T-helper 2 cell treated with Interferon-gamma antibody and Interleukin-4, amounts not matched to agents 5 μg/mL and 100 μg/mL, for 36 hours (primary cell): ENCODE results near the gene PKHD1.

ENCODE experiments used
- DNase-seq: peaks from one replicate; pipeline ENCODE4 v3.0.0; 2021; ENCODE audit warnings: low spot score
- H3K27ac Mint-ChIP-seq: one replicate; pipeline ENCODE4 v1.8.0; 2021; ENCODE audit warnings: mild to moderate bottlenecking, mixed read lengths
- H3K27me3 Mint-ChIP-seq: one replicate; pipeline ENCODE4 v1.8.0; 2021; ENCODE audit warnings: low read depth, mixed read lengths
- H3K36me3 Mint-ChIP-seq: one replicate; pipeline ENCODE4 v1.8.0; 2021; ENCODE audit warnings: low read depth, mixed read lengths
- H3K4me1 Mint-ChIP-seq: one replicate; pipeline ENCODE4 v1.8.0; 2021; ENCODE audit warnings: low read depth, mixed read lengths
- H3K4me3 Mint-ChIP-seq: one replicate; pipeline ENCODE4 v1.8.0; 2022; ENCODE audit warnings: mild to moderate bottlenecking, moderate library complexity, mixed read lengths
- H3K9me3 Mint-ChIP-seq: one replicate; pipeline ENCODE4 v1.8.0; 2021; ENCODE audit warnings: mixed read lengths

The PKHD1 gene

GRCh38 chr6:51765230-51765629 is 322.2 kb downstream of the PKHD1 start:
- Mint-ChIP-seq H3K27ac (no peak overlapping the region), H3K4me3 (no peak overlapping the region), H3K4me1 (no peaks in the 10 kb centered on the region), H3K27me3 (no peaks in the 10 kb centered on the region), H3K9me3 (peaks cover 10% of the 10 kb centered on the region), H3K36me3 (no peaks in the 10 kb centered on the region)
- no peak for DNase-seq

GRCh38 chr6:51753635-51754034 is 333.8 kb downstream of the PKHD1 start:
- no peaks in the 10 kb centered on the region for H3K36me3 Mint-ChIP-seq

GRCh38 chr6:51743999-51744398 is 343.4 kb downstream of the PKHD1 start:
- Mint-ChIP-seq H3K27ac (no peak overlapping the region), H3K36me3 (no peaks in the 10 kb centered on the region), H3K4me1 (no peaks in the 10 kb centered on the region), H3K9me3 (no peaks in the 10 kb centered on the region), H3K27me3 (no peaks in the 10 kb centered on the region), H3K4me3 (no peak overlapping the region)
- no peak for DNase-seq

More at GRCh38 chr6:51753635-51754034, 333.8 kb downstream of the PKHD1 start:
- Mint-ChIP-seq H3K4me3 (no peak overlapping the region), H3K27ac (no peak overlapping the region), H3K9me3 (no peaks in the 10 kb centered on the region), H3K4me1 (no peaks in the 10 kb centered on the region), H3K27me3 (no peaks in the 10 kb centered on the region)
- DNase-seq = no peak

- no peaks in the 10 kb centered on the region for H3K36me3 Mint-ChIP-seq
- no peaks in the 10 kb centered on the region for H3K4me1 Mint-ChIP-seq
- H3K27me3 Mint-ChIP-seq = no peaks in the 10 kb centered on the region
- H3K9me3 Mint-ChIP-seq = no peaks in the 10 kb centered on the region
- H3K4me3 Mint-ChIP-seq = no peak overlapping the region
- DNase-seq = no peak
- H3K27ac Mint-ChIP-seq = no peak overlapping the region
These were observed 346.8 kb downstream of the PKHD1 start for GRCh38 chr6:51740658-51741057.

GRCh38 chr6:51738614-51739013 is 348.8 kb downstream of the PKHD1 start:
- no peak overlapping the region for H3K4me3 Mint-ChIP-seq
- H3K4me1 Mint-ChIP-seq = no peaks in the 10 kb centered on the region
- no peaks in the 10 kb centered on the region for H3K36me3 Mint-ChIP-seq
- DNase-seq = no peak
- no peaks in the 10 kb centered on the region for H3K27me3 Mint-ChIP-seq
- H3K27ac Mint-ChIP-seq = no peak overlapping the region
- H3K9me3 Mint-ChIP-seq = no peaks in the 10 kb centered on the region

GRCh38 chr6:51737580-51738360 is 349.6 kb downstream of the PKHD1 start:
- Mint-ChIP-seq H3K36me3 (no peaks in the 10 kb centered on the region), H3K4me3 (no peak overlapping the region), H3K4me1 (no peaks in the 10 kb centered on the region), H3K27me3 (no peaks in the 10 kb centered on the region), H3K9me3 (no peaks in the 10 kb centered on the region), H3K27ac (no peak overlapping the region)
- no peak for DNase-seq

- H3K4me1 Mint-ChIP-seq = no peaks in the 10 kb centered on the region
- H3K36me3 Mint-ChIP-seq = no peaks in the 10 kb centered on the region
- DNase-seq = no peak
- H3K27ac Mint-ChIP-seq = no peak overlapping the region
- no peaks in the 10 kb centered on the region for H3K27me3 Mint-ChIP-seq
- no peaks in the 10 kb centered on the region for H3K9me3 Mint-ChIP-seq
- H3K4me3 Mint-ChIP-seq = no peak overlapping the region
These were observed 362.3 kb downstream of the PKHD1 start for GRCh38 chr6:51725155-51725554.

- DNase-seq = no peak
- no peak overlapping the region for H3K27ac Mint-ChIP-seq
- no peaks in the 10 kb centered on the region for H3K4me1 Mint-ChIP-seq
- no peak overlapping the region for H3K4me3 Mint-ChIP-seq
- H3K36me3 Mint-ChIP-seq = no peaks in the 10 kb centered on the region
- H3K9me3 Mint-ChIP-seq = no peaks in the 10 kb centered on the region
- no peaks in the 10 kb centered on the region for H3K27me3 Mint-ChIP-seq
These were observed 367.1 kb downstream of the PKHD1 start for GRCh38 chr6:51720327-51720726.

- H3K36me3 Mint-ChIP-seq = no peaks in the 10 kb centered on the region
These were observed 368.1 kb downstream of the PKHD1 start for GRCh38 chr6:51719297-51719696.

GRCh38 chr6:51718533-51718932 is 368.9 kb downstream of the PKHD1 start:
- Mint-ChIP-seq H3K4me3 (no peak overlapping the region), H3K27ac (no peak overlapping the region), H3K9me3 (no peaks in the 10 kb centered on the region), H3K36me3 (no peaks in the 10 kb centered on the region), H3K4me1 (no peaks in the 10 kb centered on the region), H3K27me3 (no peaks in the 10 kb centered on the region)
- no peak for DNase-seq

More at GRCh38 chr6:51719297-51719696, 368.1 kb downstream of the PKHD1 start:
- Mint-ChIP-seq H3K4me3 (no peak overlapping the region), H3K4me1 (no peaks in the 10 kb centered on the region), H3K27ac (no peak overlapping the region), H3K27me3 (no peaks in the 10 kb centered on the region), H3K9me3 (no peaks in the 10 kb centered on the region)
- DNase-seq = no peak

GRCh38 chr6:51717477-51717876 is 369.9 kb downstream of the PKHD1 start:
- no peaks in the 10 kb centered on the region for H3K9me3 Mint-ChIP-seq
- no peak for DNase-seq
- H3K27me3 Mint-ChIP-seq = no peaks in the 10 kb centered on the region
- no peak overlapping the region for H3K4me3 Mint-ChIP-seq
- no peaks in the 10 kb centered on the region for H3K36me3 Mint-ChIP-seq
- H3K4me1 Mint-ChIP-seq = no peaks in the 10 kb centered on the region
- H3K27ac Mint-ChIP-seq = no peak overlapping the region

GRCh38 chr6:51711876-51712275 is 375.5 kb downstream of the PKHD1 start:
- Mint-ChIP-seq H3K36me3 (no peaks in the 10 kb centered on the region), H3K4me1 (no peaks in the 10 kb centered on the region), H3K27me3 (no peaks in the 10 kb centered on the region), H3K4me3 (no peak overlapping the region), H3K27ac (no peak overlapping the region), H3K9me3 (no peaks in the 10 kb centered on the region)
- DNase-seq = no peak

GRCh38 chr6:51706086-51706485 is 381.3 kb downstream of the PKHD1 start:
- Mint-ChIP-seq H3K27ac (no peak overlapping the region), H3K27me3 (no peaks in the 10 kb centered on the region), H3K9me3 (no peaks in the 10 kb centered on the region), H3K4me1 (no peaks in the 10 kb centered on the region), H3K4me3 (no peak overlapping the region), H3K36me3 (no peaks in the 10 kb centered on the region)
- DNase-seq = no peak

- no peaks in the 10 kb centered on the region for H3K27me3 Mint-ChIP-seq
- no peak for DNase-seq
- H3K27ac Mint-ChIP-seq = no peak overlapping the region
These were observed 382.4 kb downstream of the PKHD1 start for GRCh38 chr6:51704932-51705540.

GRCh38 chr6:51702851-51703250 is 384.6 kb downstream of the PKHD1 start:
- no peak for DNase-seq
- no peaks in the 10 kb centered on the region for H3K9me3 Mint-ChIP-seq
- H3K4me1 Mint-ChIP-seq = no peaks in the 10 kb centered on the region
- no peak overlapping the region for H3K27ac Mint-ChIP-seq
- no peaks in the 10 kb centered on the region for H3K36me3 Mint-ChIP-seq
- H3K4me3 Mint-ChIP-seq = no peak overlapping the region
- H3K27me3 Mint-ChIP-seq = no peaks in the 10 kb centered on the region

More at GRCh38 chr6:51704932-51705540, 382.4 kb downstream of the PKHD1 start:
- no peak overlapping the region for H3K4me3 Mint-ChIP-seq
- no peaks in the 10 kb centered on the region for H3K4me1 Mint-ChIP-seq
- H3K36me3 Mint-ChIP-seq = no peaks in the 10 kb centered on the region
- no peaks in the 10 kb centered on the region for H3K9me3 Mint-ChIP-seq
